Stimulated activated CD8-positive, alpha-beta memory T cell treated with anti-CD3 and anti-CD28 coated beads, Interleukin-7, amount 100 ng/mL, for 4 hours (primary cell): ENCODE data around the gene AFF1.
"Not testable (repeated sequence)": the region's sequence is repeated elsewhere in the genome, so short reads cannot be mapped to it uniquely, and the experiment has no call there.

Source experiments
- DNase-seq, 2 donors: peaks; one replicate each; pipeline ENCODE4 v3.0.0-alpha.2; 2020; ENCODE audit warnings: low read depth in 2 of 2

Gene AFF1

GRCh38 chr4:87114245-87115062 is 179.6 kb downstream of the AFF1 start:
- DNase-seq, result no peak

GRCh38 chr4:87116231-87116630 is 181.4 kb downstream of the AFF1 start:
- no peak for DNase-seq

- DNase-seq, result no peak
Observed at GRCh38 chr4:87117051-87117731, 182.4 kb downstream of the AFF1 start.

GRCh38 chr4:87117732-87118075 is 182.9 kb downstream of the AFF1 start:
- no peak for DNase-seq

GRCh38 chr4:87118421-87118820 is 183.6 kb downstream of the AFF1 start:
- DNase-seq, result no peak

DNA sequence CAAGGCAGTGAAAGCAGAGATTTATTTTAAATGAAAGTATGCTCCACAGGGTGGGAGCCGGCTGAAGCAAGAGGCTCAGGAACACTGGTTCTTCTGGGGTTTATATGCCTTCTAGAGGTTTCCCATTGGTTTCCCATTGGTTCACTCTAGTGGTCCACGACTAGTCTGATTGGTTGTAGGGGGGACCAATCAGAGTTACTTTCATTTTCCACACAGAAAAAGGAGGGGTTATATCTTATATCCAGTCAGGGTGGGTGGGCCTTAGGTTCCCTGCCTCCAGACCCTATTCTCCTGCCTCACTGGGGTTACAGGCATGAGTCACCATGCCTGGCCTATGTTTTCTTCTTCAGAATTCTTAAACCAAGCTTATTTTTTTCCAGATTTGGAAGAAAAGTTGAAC is 184.0 kb downstream of the AFF1 start:
- no peak for DNase-seq

- no peak for DNase-seq
Observed at GRCh38 chr4:87120010-87120409, 185.2 kb downstream of the AFF1 start.

DNA sequence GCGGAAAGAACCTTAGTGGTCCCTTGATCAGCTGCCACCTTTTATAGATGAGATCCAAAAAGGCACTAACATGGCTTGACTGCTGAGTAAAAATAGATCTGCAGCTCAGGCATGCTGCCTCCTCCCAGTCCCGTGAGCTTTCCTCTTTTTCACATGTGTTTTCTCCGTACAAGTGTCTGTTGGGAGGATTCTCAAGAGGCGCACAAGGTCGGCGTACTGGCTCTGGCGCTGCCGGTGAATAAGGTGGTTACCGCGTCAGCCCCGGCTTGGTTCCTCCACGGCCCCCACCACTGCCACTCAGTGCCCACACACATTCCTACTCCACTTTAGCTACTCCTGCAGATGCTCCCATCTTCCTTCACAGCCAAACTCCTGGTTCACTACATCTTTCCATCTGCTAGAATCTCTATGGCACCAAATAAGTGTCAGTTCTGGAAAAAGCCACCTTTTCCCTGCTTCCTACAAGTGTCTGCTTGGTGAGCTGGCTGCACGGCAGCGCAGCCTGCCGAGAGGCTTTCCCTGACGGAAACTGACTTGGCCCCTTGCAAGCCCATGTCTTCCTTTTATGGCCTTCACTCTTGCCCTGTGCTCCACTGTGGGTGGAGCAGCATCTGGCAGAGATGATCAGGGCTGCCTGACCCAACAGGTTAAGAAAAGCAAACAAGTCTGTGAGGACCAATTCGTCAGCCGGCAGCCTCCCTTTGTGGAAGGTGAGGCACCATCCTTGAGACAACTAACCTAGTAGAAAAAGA is 185.8 kb downstream of the AFF1 start:
- DNase-seq, result no peak

DNA sequence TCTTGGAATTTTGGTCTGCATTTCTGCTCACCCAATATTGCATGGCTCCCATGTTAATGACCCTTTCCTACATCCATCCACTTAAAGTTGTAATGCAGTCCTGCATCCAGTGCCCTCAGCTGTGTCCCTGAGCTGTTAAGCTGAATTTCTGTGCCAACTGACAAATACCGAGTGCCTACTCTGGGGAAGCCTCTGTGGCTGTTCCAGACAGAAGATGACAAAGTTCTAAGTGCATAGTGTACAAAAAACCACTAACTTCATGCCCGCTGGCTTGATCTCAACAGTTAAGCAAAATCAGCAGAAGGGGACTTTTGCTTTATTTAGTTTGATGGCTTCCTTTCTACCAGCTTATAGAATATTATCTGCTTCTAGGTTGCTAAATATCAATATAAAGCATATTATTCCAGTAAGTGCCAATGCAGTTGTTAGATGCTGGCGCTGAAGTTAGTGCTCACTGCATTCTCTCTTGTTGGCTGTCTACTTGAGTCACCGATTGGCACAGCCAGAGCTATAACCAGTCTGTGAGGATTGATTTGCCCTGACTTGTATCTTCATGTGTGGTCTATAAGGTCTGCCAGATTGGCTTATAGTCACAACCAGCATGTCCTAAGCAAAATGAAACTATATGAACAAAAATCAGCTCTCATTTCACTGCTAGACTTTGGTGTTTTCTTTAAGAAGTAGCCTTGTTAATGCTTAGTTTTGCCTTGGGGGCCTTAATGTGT is 186.7 kb downstream of the AFF1 start:
- no peak for DNase-seq

DNA sequence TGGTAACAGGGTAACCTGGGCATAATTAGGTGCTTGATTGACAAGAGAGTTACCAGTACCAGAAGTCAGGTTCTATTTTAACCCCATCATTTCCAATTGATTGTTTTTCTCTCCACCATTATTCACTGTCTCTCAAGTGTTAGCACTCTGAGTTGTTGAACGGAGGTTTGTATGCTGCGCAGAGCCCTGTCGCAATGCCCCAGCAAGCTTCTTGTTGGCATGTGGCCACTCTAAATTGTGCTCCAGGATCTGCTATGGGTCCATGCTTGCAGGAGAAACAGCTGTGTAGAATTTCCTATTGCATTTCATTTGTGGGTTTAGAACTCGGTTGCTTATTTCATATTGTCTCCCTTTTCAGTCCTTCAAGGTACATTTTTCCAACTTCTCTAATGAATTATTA is 187.4 kb downstream of the AFF1 start:
- DNase-seq, result no peak

- no peak for DNase-seq
Observed at GRCh38 chr4:87126056-87126455, 191.2 kb downstream of the AFF1 start.

DNA sequence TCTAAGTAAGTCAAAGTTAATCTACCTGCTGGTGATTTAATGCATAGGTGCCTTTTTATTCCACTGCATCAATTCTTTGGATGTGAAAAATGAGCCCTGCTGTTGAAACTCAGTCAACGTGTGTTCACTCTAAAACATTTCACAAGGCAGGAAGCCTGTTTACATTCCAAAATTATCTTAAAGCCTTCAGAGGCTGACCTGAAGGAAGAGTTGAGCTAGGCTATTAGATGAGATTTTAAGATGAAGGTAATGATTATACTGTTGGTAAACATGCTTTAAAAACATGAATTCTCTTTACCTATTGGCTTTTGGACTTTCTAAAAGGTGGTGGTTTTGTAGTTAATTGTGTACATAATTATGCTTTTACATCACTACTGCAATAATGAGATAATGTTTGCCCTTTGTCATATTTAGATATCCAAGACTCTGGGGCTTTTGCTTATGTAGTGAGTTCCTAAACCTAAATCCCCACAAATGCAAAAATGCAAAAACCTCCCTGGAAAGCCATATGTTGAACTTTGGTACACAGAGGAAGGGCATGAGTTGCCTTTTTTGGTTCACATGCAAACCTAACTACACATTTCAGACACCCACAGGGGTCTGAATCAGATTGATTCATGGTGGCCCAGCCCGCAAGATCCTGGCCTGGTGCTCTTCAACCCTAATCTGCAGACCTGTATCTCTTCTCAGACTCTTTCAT is 193.3 kb downstream of the AFF1 start:
- DNase-seq, result no peak

- no peak for DNase-seq
Observed at GRCh38 chr4:87129681-87130080, 194.9 kb downstream of the AFF1 start.

GRCh38 chr4:87130985-87131703 is 196.3 kb downstream of the AFF1 start:
- no peak for DNase-seq

GRCh38 chr4:87132035-87132434 is 197.2 kb downstream of the AFF1 start:
- no peak for DNase-seq

- no peak for DNase-seq
Observed at GRCh38 chr4:87133183-87133582, 198.4 kb downstream of the AFF1 start.

DNA sequence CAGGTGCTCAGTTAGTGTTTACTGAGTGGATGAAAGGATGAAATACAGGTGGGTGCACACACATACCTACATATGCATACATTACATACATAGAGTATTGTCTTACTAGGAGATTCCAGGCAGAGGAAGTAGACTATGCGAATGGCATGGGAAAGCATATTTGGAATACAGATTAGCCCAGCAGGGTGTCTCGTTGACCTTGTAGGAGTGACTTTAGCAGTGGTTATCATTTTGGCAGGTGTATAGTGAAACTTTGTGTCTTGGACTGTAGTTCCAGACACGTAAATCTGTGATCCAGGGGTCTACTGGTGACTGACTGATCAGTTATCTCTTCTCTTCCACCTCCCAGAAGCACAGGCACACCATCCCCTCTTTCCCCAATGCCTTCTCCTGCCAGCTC is 199.3 kb downstream of the AFF1 start:
- DNase-seq, result no peak

DNA sequence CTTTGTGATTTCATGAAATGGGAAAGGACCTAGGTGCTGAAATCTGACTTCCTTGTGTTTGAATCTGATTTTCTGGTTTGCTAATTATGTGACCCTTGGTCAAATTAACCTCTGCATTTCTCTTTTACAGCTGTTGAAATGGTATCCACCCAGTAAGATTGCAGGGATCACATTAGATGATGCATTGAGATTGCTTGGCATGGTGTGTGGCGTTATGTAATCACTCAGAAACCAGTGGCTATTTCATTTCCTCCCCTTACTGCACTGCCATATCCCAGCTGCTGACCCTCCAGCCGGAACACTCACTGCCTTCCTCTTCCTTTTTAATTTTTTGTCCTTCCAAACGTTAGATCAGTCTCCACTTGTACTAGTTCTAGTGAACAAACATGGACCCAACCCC is 206.6 kb downstream of the AFF1 start:
- no peak for DNase-seq

DNA sequence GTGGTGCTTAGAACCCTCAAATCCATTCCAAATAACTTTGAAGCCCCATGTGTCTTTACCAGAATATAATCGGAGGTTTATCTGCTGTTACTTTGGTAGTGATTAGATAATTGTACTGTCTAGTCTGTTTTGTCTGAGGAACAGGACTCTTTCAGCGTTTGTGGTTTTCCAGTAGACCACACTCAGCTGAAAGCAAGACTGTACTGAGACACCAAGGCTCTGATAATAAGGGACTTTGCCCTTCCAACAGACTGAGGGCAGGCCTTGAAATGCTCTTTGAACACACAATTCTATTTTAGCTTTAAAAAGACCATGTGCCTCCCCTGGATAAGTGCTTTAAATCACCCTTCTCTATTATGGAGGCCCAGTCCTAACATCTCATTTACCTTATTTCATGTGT is 209.5 kb downstream of the AFF1 start:
- no peak for DNase-seq

DNA sequence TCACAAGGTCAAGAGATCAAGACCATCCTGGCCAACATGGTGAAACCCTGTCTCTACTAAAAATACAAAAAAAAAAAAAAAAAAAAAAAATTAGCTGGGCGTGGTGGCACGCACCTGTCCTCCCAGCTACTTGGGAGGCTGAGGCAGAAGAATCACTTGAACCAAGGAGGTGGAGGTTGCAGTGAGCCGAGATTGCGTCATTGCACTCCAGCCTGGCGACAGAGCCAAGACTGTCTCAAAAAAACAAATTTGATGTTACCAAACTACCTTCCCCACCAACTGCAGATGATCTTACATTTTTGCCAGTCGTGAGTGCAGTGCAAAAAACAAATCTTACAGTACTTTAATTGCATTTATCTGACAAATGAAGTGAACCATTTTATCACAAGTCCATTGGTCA is 211.1 kb downstream of the AFF1 start:
- DNase-seq, result not testable (repeated sequence)

DNA sequence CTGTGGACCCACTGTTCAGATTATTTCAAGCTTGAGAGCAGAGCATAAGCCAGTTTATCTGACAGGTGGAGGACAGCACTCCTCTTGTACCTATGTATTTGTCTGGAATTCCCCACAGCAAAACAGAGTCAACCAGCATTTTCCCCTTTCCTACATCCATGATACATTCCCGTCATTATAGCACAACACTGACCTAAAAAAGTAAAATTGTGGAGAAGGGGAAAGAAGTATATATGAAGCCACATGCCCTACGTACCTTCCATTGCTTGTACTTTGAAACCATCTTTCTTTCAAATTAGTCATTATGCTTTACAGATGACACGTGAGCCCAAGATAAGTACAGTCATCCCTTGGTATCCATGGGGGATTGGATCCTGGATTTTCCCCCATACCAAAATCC is 212.3 kb downstream of the AFF1 start:
- no peak for DNase-seq
